Right atrium auricular region (tissue), 2 donors: ENCODE data around the gene PTPRN2. TPM values are rescaled to one million over a fixed set of nuclear protein-coding genes. Genes with fewer than 3 reads are reported as not detected.

Experiments used
- DNase-seq: peaks from one replicate; pipeline ENCODE4 v3.0.0-alpha.2; 2019; ENCODE audit warnings: low spot score
- H3K27ac ChIP-seq, 2 donors: fragments of 200-600 bp; sonication (generic); 1 replicate in 1 of 2; 2 replicates in 1 of 2; pipeline ENCODE4 v1.5.1; 2016 to 2019
- H3K27me3 ChIP-seq, 2 donors: fragments of 200-600 bp; sonication (generic); one replicate each; pipeline versions ENCODE4 v1.5.1 to v1.6.0; 2017 to 2019
- H3K36me3 ChIP-seq: fragments of 200-600 bp; sonication (generic); one replicate; pipeline ENCODE4 v1.5.1; 2016
- H3K4me1 ChIP-seq, 2 donors: fragments of 200-600 bp; sonication (generic); one replicate each; pipeline versions ENCODE4 v1.5.1 to v1.6.0; 2017 to 2019
- H3K4me3 ChIP-seq, 2 donors: fragments of 200-600 bp; sonication (generic); 1 replicate in 1 of 2; 2 replicates in 1 of 2; pipeline ENCODE4 v1.5.1; 2017 to 2019; ENCODE audit warnings: mild to moderate bottlenecking in 1 of 2, moderate library complexity in 1 of 2
- H3K9me3 ChIP-seq, 2 donors: fragments of 200-600 bp; sonication (generic); one replicate each; pipeline ENCODE4 v1.5.1; 2019
- total RNA-seq, 2 donors: library from RNA; depleted of rRNA; stranded (reverse); fragments of >200 nt; gene quantifications; one replicate each; pipeline ENCODE4 v1.1.0, GENCODE V29; 2016
- TF ChIP-seq, protein P1 (sequence below), 2 donors: fragments of 200-600 bp; sonication (generic); IDR thresholded peaks; one replicate each; pipeline ENCODE4 v1.5.1; 2019; ENCODE audit warnings: antibody characterized with exemption in 2 of 2

PTPRN2 gene
- total RNA-seq, 2 donors from 2014 or later: 2.6 to 2.7 TPM

DNA sequence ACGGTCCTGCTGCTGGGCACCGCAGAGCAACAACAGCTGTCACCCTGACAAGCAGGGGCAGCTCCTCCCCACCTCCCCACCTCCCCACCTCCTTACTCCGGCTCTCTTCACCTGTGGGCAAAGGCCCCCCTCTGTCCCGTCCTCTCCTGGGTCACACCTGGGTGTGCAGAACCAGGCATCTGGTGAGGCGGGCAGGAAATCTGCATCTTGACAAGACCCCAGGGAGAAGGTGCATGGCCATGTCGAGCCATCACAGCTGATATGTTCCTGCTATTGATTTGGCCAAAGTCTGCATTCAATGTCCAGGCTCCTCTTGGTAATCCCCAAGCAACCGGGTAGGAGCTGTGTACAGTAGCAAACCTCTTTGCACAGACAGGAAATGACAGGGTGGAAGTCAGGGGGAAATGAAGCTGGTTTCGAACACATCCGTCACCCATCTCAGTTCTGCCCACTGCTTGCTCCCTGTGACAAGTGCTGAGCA, 696.7 kb downstream of the PTPRN2 start:
- no peak for DNase-seq
- TF ChIP-seq, protein P1, sequence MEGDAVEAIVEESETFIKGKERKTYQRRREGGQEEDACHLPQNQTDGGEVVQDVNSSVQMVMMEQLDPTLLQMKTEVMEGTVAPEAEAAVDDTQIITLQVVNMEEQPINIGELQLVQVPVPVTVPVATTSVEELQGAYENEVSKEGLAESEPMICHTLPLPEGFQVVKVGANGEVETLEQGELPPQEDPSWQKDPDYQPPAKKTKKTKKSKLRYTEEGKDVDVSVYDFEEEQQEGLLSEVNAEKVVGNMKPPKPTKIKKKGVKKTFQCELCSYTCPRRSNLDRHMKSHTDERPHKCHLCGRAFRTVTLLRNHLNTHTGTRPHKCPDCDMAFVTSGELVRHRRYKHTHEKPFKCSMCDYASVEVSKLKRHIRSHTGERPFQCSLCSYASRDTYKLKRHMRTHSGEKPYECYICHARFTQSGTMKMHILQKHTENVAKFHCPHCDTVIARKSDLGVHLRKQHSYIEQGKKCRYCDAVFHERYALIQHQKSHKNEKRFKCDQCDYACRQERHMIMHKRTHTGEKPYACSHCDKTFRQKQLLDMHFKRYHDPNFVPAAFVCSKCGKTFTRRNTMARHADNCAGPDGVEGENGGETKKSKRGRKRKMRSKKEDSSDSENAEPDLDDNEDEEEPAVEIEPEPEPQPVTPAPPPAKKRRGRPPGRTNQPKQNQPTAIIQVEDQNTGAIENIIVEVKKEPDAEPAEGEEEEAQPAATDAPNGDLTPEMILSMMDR (IDR thresholded peaks at IDR 0.05): no peak
- Histone ChIP-seq H3K36me3 (no peaks in the 10 kb centered on the region), H3K4me1 (no peaks in the 10 kb centered on the region), H3K9me3 (no peaks in the 10 kb centered on the region), H3K27me3 (no peaks in the 10 kb centered on the region), H3K4me3 (no peak overlapping the region), H3K27ac (no peak overlapping the region)

GRCh38 chr7:157889480-157889879, 698.1 kb downstream of the PTPRN2 start:
- Histone ChIP-seq H3K9me3 (no peaks in the 10 kb centered on the region), H3K4me1 (no peaks in the 10 kb centered on the region), H3K4me3 (no peak overlapping the region), H3K36me3 (no peaks in the 10 kb centered on the region), H3K27me3 (no peaks in the 10 kb centered on the region), H3K27ac (no peak overlapping the region)
- TF ChIP-seq, protein P1 (IDR thresholded peaks at IDR 0.05): no peak
- no peak for DNase-seq

GRCh38 chr7:157888579-157888978, 699.0 kb downstream of the PTPRN2 start:
- H3K4me3 ChIP-seq: no peak overlapping the region
- TF ChIP-seq, protein P1 (IDR thresholded peaks at IDR 0.05): no peak

GRCh38 chr7:157887400-157887799, 700.2 kb downstream of the PTPRN2 start:
- Histone ChIP-seq H3K4me1 (no peaks in the 10 kb centered on the region), H3K27me3 (no peaks in the 10 kb centered on the region), H3K36me3 (no peaks in the 10 kb centered on the region), H3K4me3 (no peak overlapping the region), H3K9me3 (no peaks in the 10 kb centered on the region), H3K27ac (no peak overlapping the region)
- TF ChIP-seq, protein P1 (IDR thresholded peaks at IDR 0.05): no peak
- no peak for DNase-seq

More at GRCh38 chr7:157888579-157888978, 699.0 kb downstream of the PTPRN2 start:
- no peaks in the 10 kb centered on the region for H3K36me3 ChIP-seq
- no peaks in the 10 kb centered on the region for H3K4me1 ChIP-seq
- H3K9me3 ChIP-seq: no peaks in the 10 kb centered on the region
- no peak for DNase-seq
- H3K27ac ChIP-seq: no peak overlapping the region
- no peaks in the 10 kb centered on the region for H3K27me3 ChIP-seq

DNA sequence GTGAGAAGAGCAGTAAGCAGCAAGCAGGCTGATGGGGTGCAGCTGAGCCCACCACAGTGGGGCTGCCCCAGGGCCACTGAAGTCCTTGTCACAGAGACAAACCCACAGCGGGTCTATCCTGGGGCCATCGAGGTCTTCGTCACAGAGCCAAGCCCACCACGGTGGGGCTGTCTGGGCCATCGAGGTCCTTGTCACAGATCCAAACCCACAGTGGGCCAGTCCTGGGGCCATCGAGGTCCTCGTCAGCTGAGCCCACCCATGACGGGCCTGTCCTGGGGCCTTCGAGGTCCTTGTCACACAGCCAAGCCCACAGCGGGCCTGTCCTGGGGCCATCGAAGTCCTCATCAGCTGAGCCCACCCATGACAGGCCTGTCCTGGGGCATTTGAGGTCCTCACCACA, 700.9 kb downstream of the PTPRN2 start:
- Histone ChIP-seq H3K4me1 (no peaks in the 10 kb centered on the region), H3K4me3 (no peak overlapping the region), H3K36me3 (no peaks in the 10 kb centered on the region), H3K27me3 (no peaks in the 10 kb centered on the region), H3K27ac (no peak overlapping the region), H3K9me3 (no peaks in the 10 kb centered on the region)
- DNase-seq: no peak
- TF ChIP-seq, protein P1 (IDR thresholded peaks at IDR 0.05): no peak

GRCh38 chr7:157886266-157886665, 701.4 kb downstream of the PTPRN2 start:
- no peaks in the 10 kb centered on the region for H3K9me3 ChIP-seq
- no peak overlapping the region for H3K4me3 ChIP-seq
- H3K4me1 ChIP-seq: no peaks in the 10 kb centered on the region
- no peaks in the 10 kb centered on the region for H3K27me3 ChIP-seq
- TF ChIP-seq, protein P1 (IDR thresholded peaks at IDR 0.05): no peak
- H3K36me3 ChIP-seq: no peaks in the 10 kb centered on the region
- H3K27ac ChIP-seq: no peak overlapping the region
- DNase-seq: no peak
